Lung (tissue), 16 donors: ENCODE data around the gene MYH6. TPM values are rescaled to one million over a fixed set of nuclear protein-coding genes. Genes with fewer than 3 reads are reported as not detected.
A peak's percentile ranks its signal among the peaks of the same experiment; 100 is the strongest.
"Not testable (repeated sequence)": the region's sequence is repeated elsewhere in the genome, so short reads cannot be mapped to it uniquely, and the experiment has no call there.

ENCODE experiments used
- ATAC-seq: fragments of 200-7000 bp; cut with Tn5 transposase; one replicate; pipeline ENCODE4 v1.9.1; 2020; ENCODE audit warnings: moderate number of reproducible peaks; ENCODE audit not compliant: insufficient read depth, low FRiP score
- DNase-seq, 3 donors: peaks; one replicate each; pipeline ENCODE4 v3.0.0-alpha.2; 2013 to 2017
- H3K27ac ChIP-seq, 2 donors: one replicate each; pipeline ENCODE4 v1.5.1; 2013; ENCODE audit warnings: mild to moderate bottlenecking in 2 of 2, moderate library complexity in 2 of 2, control low read depth in 1 of 2, inconsistent platforms in 1 of 2, low read depth in 1 of 2, low read length in 1 of 2
- H3K27me3 ChIP-seq, 3 donors: one replicate each; pipeline ENCODE4 v1.5.1; 2013; ENCODE audit warnings: low read length in 2 of 3; ENCODE audit not compliant: control insufficient read depth in 3 of 3, insufficient read depth in 3 of 3
- H3K36me3 ChIP-seq, 4 donors: one replicate each; pipeline ENCODE4 v1.5.1; 2013; ENCODE audit warnings: low read length in 4 of 4, mild to moderate bottlenecking in 1 of 4, moderate library complexity in 1 of 4; ENCODE audit not compliant: control insufficient read depth in 4 of 4, insufficient read depth in 4 of 4
- H3K4me1 ChIP-seq, 5 donors: one replicate each; pipeline ENCODE4 v1.5.1; 2013; ENCODE audit warnings: low read length in 5 of 5, mild to moderate bottlenecking in 2 of 5, moderate library complexity in 1 of 5; ENCODE audit not compliant: control insufficient read depth in 5 of 5, insufficient read depth in 5 of 5
- H3K4me3 ChIP-seq: one replicate; pipeline ENCODE4 v1.5.1; 2013; ENCODE audit warnings: mild to moderate bottlenecking, control low read depth, moderate library complexity
- H3K9ac ChIP-seq, 2 donors: one replicate each; pipeline ENCODE4 v1.5.1; 2013; ENCODE audit warnings: low read length in 2 of 2, control low read depth in 1 of 2; ENCODE audit not compliant: insufficient read depth in 1 of 2
- H3K9me3 ChIP-seq, 4 donors: one replicate each; pipeline ENCODE4 v1.5.1; 2013; ENCODE audit warnings: low read length in 3 of 4, mild to moderate bottlenecking in 1 of 4, moderate library complexity in 1 of 4; ENCODE audit not compliant: control insufficient read depth in 4 of 4, insufficient read depth in 3 of 4
- CTCF ChIP-seq: IDR thresholded peaks from 2 replicates; pipeline ENCODE4 v1.5.1; 2012; ENCODE audit warnings: mild to moderate bottlenecking; ENCODE audit errors: control extremely low read depth, extremely low read depth
- WGBS, 2 donors: extraction: QIAGEN DNeasy Blood & Tissue Kit; methylation state at CpG; one replicate each; pipeline ENCODE4 v1.1.7; 2013; 5-methylcytosine and 5-hydroxymethylcytosine counted together
- long read RNA-seq, 5 donors: transcript quantifications; one replicate each; lab custom pipeline, GENCODE V29; 2026
- polyA plus RNA-seq, 2 donors: library from polyadenylated mRNA; stranded (reverse); fragments of 200-250 nt; gene quantifications; one replicate each; pipeline ENCODE4 v1.2.1, GENCODE V29; 2013
- total RNA-seq, 2 donors: library from RNA; depleted of rRNA in 1 of 2; stranded (reverse); fragments of >200 nt in 1 of 2; gene quantifications; one replicate each; pipeline ENCODE4 v1.2.1, GENCODE V29; 2014 to 2021
- donor health status: control.
- donor health status: control.
- donor health status: Bipolar disorder and iron deficiency.
- donor health status: healthy.
- donor health status: DM: yes; HTN: yes; CAD: no.

MYH6 gene
- total RNA-seq (1 to 10 TPM in 1 of 2 donors, not detected in 1; 7.1 TPM), polyA plus RNA-seq (under 1 TPM; 0.25 to 0.28 TPM)
- long read RNA-seq, donor 1: 0 reads
- long read RNA-seq, donor 2: 0 reads
- long read RNA-seq, donor 3: 0 reads
- long read RNA-seq, donor 4: 0 reads
- long read RNA-seq, donor 5: 0 reads

DNA sequence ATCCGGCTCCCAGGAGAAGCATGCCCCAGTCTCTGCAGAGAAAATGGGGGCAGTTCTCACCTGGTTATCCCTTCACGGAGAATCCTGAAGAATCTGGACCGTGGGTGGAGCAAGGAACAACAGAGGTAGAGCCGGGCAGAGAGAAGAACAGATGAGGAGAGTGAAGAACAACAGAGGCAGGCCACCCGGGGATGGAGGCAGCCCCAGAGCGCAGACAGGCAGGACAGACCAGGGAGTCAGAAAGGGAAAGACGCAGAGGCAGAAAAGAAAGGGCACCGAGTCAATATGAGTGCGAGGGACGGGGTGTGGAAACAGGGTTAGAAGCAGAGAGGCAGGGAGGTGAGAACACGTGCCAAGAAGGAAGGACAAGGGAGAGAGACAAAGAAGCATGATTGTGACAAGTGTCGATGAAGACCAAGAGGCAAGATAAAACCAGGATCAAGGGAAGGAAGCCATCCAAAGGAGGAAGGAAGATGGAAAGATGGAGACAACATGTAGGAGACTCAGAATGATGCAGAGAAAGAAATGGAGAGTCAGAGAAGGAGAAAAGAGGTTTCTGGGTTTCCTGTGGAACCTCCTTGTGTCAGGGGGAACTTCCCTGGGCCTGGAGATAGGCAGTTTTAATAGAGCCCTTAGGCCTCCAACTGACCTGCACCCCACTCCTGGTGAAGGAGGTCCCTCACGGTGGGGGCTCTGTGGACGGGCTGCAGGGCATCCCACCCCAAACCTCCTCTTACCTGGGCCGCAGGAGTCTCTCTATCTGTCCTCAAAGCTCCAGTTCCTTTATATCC, at the start of gene MYH6:
Gene MYH6 (minus strand): TSS at position 758 of the 791 bp plus-strand sequence. CDS start 1,050 bp downstream, outside the sequence.
- Histone ChIP-seq H3K36me3 (no peaks in the 10 kb centered on the region), H3K4me1 (no peaks in the 10 kb centered on the region), H3K9ac (no peak within 1 kb of the TSS), H3K27ac (peak within 1 kb of the TSS in 1 of 2 donors; percentile 92), H3K27me3 (peaks cover 0 to 3% (median 0%) of the 10 kb centered on the region in 3 donors), H3K4me3 (no peak within 1 kb of the TSS), H3K9me3 (peaks cover 0 to 3% (median 0%) of the 10 kb centered on the region in 4 donors)
- DNase-seq (no peak), ATAC-seq (no peak)
- no peak for TF ChIP-seq CTCF
- WGBS, 2 donors: 78 to 87% methylated on average over 15 of the region's 15 CpGs

- peak in 1 of 3 donors; percentile 14 for DNase-seq
- not testable (repeated sequence) for ATAC-seq, H3K27me3 ChIP-seq, H3K9ac ChIP-seq, H3K4me1 ChIP-seq, H3K9me3 ChIP-seq, H3K4me3 ChIP-seq, H3K27ac ChIP-seq, H3K36me3 ChIP-seq
- 90 to 91% methylated on average over 11 of the region's 11 CpGs for WGBS, 2 donors
Observed at GRCh38 chr14:23456883-23457586, 49.0 kb upstream of the MYH6 start.

DNA sequence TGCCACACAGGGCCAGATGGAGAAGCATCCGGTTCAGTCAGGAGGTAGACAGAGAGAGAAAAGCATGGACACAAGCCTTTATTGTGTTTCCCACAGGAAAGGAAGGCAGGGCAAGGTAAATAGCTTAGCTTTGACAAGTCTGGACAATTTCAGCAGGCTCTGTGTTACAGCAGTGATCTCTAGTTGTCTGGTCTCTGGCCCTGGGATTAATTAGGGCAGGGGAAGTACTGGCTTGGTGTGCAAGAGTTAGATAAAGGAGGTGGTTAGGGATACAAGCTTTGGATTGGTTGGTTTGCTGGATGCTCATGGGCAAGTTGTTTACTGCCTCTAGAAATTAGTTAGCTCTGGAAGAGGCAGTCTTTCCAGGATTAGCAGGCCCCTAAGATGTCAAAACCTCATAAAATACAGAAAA, 46.4 kb upstream of the MYH6 start:
- H3K9ac ChIP-seq: no peak overlapping the region
- WGBS, 2 donors: 28 to 33% methylated on average over 1 of the region's 1 CpG
- H3K27me3 ChIP-seq: peaks cover 0 to 4% (median 0%) of the 10 kb centered on the region in 3 donors
- ATAC-seq (no peak), DNase-seq (no peak)
- no peak for TF ChIP-seq CTCF
- H3K4me3 ChIP-seq: no peak overlapping the region
- H3K36me3 ChIP-seq: no peaks in the 10 kb centered on the region
- H3K4me1 ChIP-seq: no peaks in the 10 kb centered on the region
- no peaks in the 10 kb centered on the region for H3K9me3 ChIP-seq
- H3K27ac ChIP-seq: no peak overlapping the region

DNA sequence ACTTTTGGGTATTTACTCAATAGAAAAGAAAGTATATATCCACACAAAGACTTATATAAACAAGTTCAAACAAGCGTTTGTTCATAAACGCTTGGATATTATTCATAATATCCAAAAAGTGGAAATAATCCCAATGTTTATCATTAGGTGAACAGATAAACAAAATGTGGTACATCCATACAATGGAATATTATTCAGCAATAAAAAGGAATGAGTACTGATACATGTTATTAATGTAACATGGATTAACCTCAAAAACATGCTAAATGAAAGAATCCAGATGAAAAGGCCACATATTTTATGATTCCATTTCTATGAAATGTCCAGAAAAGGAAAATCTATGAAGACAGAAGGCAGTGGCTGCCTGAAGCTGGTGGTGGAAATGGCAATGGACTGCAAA, 44.2 kb upstream of the MYH6 start:
- peaks cover 0 to 3% (median 0%) of the 10 kb centered on the region in 5 donors for H3K4me1 ChIP-seq
- no peak for TF ChIP-seq CTCF
- DNase-seq: no peak
- no peaks in the 10 kb centered on the region for H3K36me3 ChIP-seq
- no peak overlapping the region for H3K9ac ChIP-seq
- H3K4me3 ChIP-seq: no peak overlapping the region
- ATAC-seq: no peak
- H3K27me3 ChIP-seq: peaks cover 0 to 4% (median 0%) of the 10 kb centered on the region in 3 donors
- H3K9me3 ChIP-seq: no peaks in the 10 kb centered on the region
- H3K27ac ChIP-seq: no peak overlapping the region
- WGBS, 2 donors: 85 to 94% methylated on average over 2 of the region's 2 CpGs
